Mesothelial cell of epicardium (in vitro differentiated cells): ENCODE data around the gene ATP5F1E. TPM values are rescaled to one million over a fixed set of nuclear protein-coding genes. Genes with fewer than 3 reads are reported as not detected.

Experiments
- DNase-seq, 2 experiments: peaks; one replicate each; pipeline ENCODE4 v3.0.0; 2021; ENCODE audit warnings: low spot score in 2 of 2; ENCODE audit not compliant: unreplicated experiment in 2 of 2
- H3K27ac Mint-ChIP-seq: 2 replicates; pipeline ENCODE4 v1.8.0; 2021; ENCODE audit warnings: mixed read lengths
- H3K27me3 Mint-ChIP-seq: 2 replicates; pipeline ENCODE4 v1.8.0; 2021; ENCODE audit warnings: low read depth, mixed read lengths
- H3K36me3 Mint-ChIP-seq: 2 replicates; pipeline ENCODE4 v1.8.0; 2021; ENCODE audit warnings: mixed read lengths
- H3K4me1 Mint-ChIP-seq: 2 replicates; pipeline ENCODE4 v1.8.0; 2021; ENCODE audit warnings: mixed read lengths
- H3K4me3 Mint-ChIP-seq: 2 replicates; pipeline ENCODE4 v1.8.0; 2021; ENCODE audit warnings: mild to moderate bottlenecking, moderate library complexity, mixed read lengths
- H3K9me3 Mint-ChIP-seq: 2 replicates; pipeline ENCODE4 v1.8.0; 2021; ENCODE audit warnings: mixed read lengths
- total RNA-seq: library from RNA; stranded (reverse); gene quantifications from 3 replicates; pipeline ENCODE4 v1.2.1, GENCODE V29; 2021
- TF ChIP-seq, protein P1 (sequence below): fragments of 200-600 bp; sonication (generic); IDR thresholded peaks from one replicate; pipeline ENCODE4 v1.5.0; 2021; ENCODE audit warnings: antibody characterized with exemption; ENCODE audit not compliant: unreplicated experiment

Gene ATP5F1E
- total RNA-seq, 1 donor from 2014 or later = 52.7 TPM

DNA sequence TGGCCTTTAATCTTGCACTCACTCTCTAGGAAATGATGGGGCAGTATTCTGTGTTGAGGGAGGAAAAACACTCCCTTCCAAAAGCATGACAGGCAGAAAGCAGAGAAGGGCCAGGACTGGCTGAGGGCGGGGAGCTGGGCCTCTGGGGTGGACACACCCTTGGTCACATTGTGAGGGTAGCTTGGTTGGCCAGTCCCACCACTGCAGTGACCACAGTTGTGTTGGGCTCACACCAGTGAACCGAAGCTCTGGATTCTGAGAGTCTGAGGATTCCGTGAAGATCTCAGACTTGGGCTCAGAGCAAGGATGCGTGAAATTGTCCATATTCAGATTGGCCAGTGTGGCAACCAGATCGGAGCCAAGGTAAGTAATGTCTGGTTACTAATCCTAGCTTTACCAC is 12.9 kb downstream of the ATP5F1E start, which contains the start of gene TUBB1:
TUBB1 (plus strand) TSS at position 213 of the 400 bp plus-strand sequence; CDS start at position 307, 94 bp downstream.
- TF ChIP-seq, protein P1, sequence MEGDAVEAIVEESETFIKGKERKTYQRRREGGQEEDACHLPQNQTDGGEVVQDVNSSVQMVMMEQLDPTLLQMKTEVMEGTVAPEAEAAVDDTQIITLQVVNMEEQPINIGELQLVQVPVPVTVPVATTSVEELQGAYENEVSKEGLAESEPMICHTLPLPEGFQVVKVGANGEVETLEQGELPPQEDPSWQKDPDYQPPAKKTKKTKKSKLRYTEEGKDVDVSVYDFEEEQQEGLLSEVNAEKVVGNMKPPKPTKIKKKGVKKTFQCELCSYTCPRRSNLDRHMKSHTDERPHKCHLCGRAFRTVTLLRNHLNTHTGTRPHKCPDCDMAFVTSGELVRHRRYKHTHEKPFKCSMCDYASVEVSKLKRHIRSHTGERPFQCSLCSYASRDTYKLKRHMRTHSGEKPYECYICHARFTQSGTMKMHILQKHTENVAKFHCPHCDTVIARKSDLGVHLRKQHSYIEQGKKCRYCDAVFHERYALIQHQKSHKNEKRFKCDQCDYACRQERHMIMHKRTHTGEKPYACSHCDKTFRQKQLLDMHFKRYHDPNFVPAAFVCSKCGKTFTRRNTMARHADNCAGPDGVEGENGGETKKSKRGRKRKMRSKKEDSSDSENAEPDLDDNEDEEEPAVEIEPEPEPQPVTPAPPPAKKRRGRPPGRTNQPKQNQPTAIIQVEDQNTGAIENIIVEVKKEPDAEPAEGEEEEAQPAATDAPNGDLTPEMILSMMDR = no peak
- DNase-seq = no peak
- H3K9me3 Mint-ChIP-seq = no peaks in the 10 kb centered on the region
- H3K27me3 Mint-ChIP-seq = no peaks in the 10 kb centered on the region
- H3K36me3 Mint-ChIP-seq = peaks cover 11% of the 10 kb centered on the region
- H3K4me3 Mint-ChIP-seq = no peak within 1 kb of the TSS
- no peak within 1 kb of the TSS for H3K27ac Mint-ChIP-seq
- peaks cover 26% of the 10 kb centered on the region for H3K4me1 Mint-ChIP-seq

DNA sequence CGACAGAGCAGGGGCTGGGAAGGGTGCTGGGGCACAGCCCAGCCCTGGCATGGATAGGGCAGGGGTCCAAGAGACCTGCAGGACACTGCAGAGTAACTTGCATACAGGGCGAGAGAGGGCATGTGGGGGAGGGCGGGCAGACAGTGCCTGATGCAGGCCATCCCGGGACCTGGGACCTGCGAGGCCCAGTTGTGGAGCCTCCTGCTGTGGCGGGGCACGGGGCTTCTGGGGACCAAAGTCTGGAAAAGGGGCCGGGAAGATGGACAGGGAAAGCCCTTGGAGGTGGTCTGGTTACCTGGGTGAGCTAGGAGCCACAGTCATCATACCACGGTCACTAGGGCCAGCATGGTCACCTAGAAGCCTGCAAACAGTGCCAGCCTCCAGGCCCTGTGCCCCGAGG is 13.3 kb downstream of the ATP5F1E start:
- no peak overlapping the region for H3K4me3 Mint-ChIP-seq
- H3K36me3 Mint-ChIP-seq = peaks cover 7% of the 10 kb centered on the region
- peak in 1 of 2 experiments; percentile 25 for DNase-seq
- H3K27me3 Mint-ChIP-seq = no peaks in the 10 kb centered on the region
- no peaks in the 10 kb centered on the region for H3K9me3 Mint-ChIP-seq
- H3K4me1 Mint-ChIP-seq = peaks cover 27% of the 10 kb centered on the region
- no peak overlapping the region for H3K27ac Mint-ChIP-seq
- TF ChIP-seq, protein P1 = no peak

DNA sequence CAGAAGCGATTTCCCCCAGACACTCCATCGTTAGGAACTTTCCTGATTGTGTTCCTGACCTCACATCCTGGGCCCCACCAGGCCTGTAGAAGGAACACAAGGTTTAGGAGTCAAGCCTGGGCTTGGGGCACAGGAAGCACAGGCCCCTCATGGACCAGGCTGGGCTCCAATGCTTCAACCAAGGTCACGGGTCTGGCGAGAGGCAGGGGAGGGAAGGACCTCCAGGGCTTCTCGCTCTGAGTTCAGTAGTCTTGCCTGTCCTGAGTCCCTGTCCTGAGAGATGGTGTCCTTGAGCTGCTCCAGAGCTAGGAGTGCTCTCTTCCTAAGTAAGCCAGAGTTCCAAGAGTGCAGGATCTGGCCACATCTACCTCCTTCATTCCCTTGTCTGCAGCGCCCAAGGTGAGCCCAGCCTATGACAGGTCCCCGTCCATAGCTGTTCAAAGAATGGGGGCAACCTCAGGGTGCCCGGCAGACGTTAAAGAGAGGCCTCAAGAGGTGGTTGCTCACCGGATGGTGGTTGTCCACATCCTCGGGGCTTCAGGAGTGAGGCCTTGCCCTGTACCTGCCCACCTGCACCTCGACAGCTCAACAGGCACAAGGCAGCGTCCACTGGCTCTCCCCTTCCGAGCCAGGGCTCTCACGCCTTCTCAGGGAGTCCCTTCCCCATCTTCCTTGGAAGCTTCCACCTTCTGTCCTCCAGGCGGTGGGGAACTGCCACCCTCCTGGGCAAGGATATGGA is 14.5 kb downstream of the ATP5F1E start:
- H3K4me3 Mint-ChIP-seq = no peak overlapping the region
- no peaks in the 10 kb centered on the region for H3K27me3 Mint-ChIP-seq
- no peak overlapping the region for H3K27ac Mint-ChIP-seq
- H3K4me1 Mint-ChIP-seq = peaks cover 27% of the 10 kb centered on the region
- DNase-seq = peak in 1 of 2 experiments; percentile 36
- TF ChIP-seq, protein P1 = no peak
- peaks cover 5% of the 10 kb centered on the region for H3K36me3 Mint-ChIP-seq
- H3K9me3 Mint-ChIP-seq = no peaks in the 10 kb centered on the region

DNA sequence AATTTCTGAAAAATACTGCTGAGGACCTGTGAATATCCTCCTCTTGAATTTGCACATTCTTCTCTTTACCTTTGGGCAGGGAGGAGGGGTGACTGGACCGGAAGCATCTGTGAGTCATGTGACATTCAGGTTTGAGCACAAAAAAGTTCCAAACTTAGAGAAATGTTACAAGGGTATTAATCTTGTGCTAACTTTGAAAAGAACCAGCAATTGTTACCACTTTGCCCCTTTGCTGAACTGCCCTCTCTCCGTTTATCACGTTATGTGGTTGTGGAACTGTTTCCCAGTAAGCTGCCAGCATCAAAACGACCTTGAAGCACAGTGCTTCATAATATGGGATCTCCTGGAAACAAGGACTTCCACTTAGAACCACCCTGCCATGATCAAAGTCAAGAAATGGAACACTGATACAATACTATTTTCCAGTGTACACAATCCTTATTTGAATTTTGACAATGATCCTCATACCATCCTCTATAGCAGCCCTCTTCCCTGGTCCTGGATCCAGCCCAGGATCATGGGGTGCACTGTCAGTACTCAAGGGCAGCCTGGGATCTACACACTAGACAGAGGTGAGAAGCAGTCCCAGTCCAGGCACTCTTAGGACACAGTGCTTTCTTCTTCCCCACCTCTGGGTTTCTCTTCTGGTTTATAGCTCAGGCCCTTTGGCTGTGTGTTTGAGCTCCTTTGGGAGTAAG is 15.2 kb downstream of the ATP5F1E start:
- peak in 1 of 2 experiments; percentile 26 for DNase-seq
- Mint-ChIP-seq H3K4me1 (peaks cover 27% of the 10 kb centered on the region), H3K9me3 (no peaks in the 10 kb centered on the region), H3K27me3 (no peaks in the 10 kb centered on the region), H3K27ac (no peak overlapping the region), H3K36me3 (no peaks in the 10 kb centered on the region), H3K4me3 (no peak overlapping the region)
- TF ChIP-seq, protein P1 = no peak

DNA sequence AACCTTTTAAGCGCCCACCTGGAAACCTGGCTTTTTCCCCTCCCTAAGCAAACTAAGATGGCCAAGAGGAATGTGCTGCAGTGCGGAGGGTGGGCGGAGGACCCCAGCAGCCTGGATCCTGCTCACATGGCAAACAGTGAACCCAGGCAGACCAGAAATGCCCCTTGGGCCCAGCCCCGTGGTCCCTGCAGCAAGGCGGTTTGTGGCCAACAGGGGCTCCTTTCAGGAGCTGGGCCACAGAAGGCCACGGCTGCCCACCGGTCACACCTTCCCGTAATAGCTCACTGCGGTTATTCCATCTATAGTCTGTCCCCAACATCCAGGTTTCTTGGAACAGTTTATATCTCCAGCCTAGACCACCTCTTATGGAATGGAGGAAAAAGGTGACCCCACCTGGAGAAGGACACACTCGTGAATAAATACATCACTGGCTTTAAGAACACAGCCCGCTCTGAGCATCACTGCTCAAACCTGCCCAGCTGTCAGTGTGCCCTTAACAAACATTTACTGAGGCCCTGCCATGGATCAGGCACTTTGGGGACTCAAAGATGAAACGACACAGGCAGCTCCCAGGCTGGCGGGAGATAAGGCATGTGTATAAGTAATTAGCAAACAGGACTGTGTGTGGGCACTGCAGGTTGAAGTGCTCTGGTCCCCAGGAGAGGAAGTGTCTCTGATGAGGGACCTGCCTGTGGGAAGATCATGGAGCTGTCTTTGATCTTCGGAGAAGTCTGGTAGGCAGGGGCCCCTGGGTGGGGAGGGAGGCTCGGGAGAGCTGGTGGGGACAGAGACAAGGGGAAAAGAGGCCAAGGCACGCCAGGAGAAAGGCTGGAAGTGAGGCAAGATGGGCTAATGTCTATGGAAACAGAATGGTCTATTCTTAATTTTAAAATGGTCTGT is 16.1 kb downstream of the ATP5F1E start:
- H3K27me3 Mint-ChIP-seq = no peaks in the 10 kb centered on the region
- H3K27ac Mint-ChIP-seq = peak overlapping the region; percentile 53
- H3K36me3 Mint-ChIP-seq = no peaks in the 10 kb centered on the region
- TF ChIP-seq, protein P1 = no peak
- no peaks in the 10 kb centered on the region for H3K9me3 Mint-ChIP-seq
- no peak overlapping the region for H3K4me3 Mint-ChIP-seq
- peak in 1 of 2 experiments; percentile 27 for DNase-seq
- H3K4me1 Mint-ChIP-seq = peaks cover 27% of the 10 kb centered on the region
